ENCODE measurements around the gene SERPINF2.

DNA sequence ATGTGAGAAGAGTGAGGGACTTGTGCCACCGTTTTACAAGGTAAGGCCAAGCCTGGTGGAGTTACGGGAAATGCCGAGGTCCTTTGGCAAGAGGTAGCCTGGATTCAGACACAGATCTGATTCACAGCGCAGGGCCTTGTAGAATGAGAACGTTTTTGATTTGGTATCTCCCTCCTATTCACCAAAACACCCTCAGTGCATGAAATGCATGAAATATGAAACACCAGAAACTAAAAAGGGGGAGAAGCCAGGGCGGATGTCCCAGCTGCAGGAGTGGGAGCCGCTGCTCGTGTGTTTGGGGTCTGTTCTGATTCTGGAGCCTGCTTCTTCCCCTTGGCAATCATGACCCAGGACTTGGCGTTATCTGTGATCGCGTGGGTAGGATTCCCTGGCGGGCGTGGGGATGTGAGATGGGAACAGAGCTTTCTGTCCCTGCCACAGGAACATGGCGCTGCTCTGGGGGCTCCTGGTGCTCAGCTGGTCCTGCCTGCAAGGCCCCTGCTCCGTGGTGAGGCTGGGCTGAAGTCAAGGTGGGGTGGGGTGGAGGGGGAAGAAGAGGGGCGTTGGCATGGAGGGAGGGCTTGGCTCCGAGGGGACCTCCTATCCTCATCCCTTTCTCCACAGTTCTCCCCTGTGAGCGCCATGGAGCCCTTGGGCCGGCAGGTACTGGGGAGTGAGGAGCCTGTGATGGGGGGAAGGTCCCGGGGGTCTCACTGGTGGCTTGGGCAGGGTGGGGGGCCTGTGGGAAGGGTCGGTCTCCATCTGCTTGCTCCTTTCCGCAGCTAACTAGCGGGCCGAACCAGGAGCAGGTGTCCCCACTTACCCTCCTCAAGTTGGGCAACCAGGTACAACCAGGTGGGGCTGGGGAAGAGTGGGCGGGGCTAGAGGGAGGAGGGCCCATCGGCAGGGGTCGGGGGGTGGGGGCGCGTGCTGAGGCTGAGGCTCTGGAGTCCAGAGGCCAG lies 2.2 kb downstream of the SERPINF2 start:
- no peak for TF ChIP-seq RCOR1 (IDR thresholded peaks at IDR 0.05; ENCODE audit: low read length)
- TF ChIP-seq EP300 (IDR thresholded peaks at IDR 0.05; ENCODE audit: borderline replicate concordance in 1 of 2, low read depth in 1 of 2, low read length in 1 of 2) = no peak
- TF ChIP-seq TAF1 (IDR thresholded peaks at IDR 0.05; ENCODE audit: borderline replicate concordance, low read depth, low read length) = no peak
- TF ChIP-seq, protein P1, sequence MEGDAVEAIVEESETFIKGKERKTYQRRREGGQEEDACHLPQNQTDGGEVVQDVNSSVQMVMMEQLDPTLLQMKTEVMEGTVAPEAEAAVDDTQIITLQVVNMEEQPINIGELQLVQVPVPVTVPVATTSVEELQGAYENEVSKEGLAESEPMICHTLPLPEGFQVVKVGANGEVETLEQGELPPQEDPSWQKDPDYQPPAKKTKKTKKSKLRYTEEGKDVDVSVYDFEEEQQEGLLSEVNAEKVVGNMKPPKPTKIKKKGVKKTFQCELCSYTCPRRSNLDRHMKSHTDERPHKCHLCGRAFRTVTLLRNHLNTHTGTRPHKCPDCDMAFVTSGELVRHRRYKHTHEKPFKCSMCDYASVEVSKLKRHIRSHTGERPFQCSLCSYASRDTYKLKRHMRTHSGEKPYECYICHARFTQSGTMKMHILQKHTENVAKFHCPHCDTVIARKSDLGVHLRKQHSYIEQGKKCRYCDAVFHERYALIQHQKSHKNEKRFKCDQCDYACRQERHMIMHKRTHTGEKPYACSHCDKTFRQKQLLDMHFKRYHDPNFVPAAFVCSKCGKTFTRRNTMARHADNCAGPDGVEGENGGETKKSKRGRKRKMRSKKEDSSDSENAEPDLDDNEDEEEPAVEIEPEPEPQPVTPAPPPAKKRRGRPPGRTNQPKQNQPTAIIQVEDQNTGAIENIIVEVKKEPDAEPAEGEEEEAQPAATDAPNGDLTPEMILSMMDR (IDR thresholded peaks at IDR 0.05) = no peak
- TF ChIP-seq POLR2AphosphoS5 (IDR thresholded peaks at IDR 0.05; ENCODE audit: low read depth, low read length) = no peak
- TF ChIP-seq, protein P2, sequence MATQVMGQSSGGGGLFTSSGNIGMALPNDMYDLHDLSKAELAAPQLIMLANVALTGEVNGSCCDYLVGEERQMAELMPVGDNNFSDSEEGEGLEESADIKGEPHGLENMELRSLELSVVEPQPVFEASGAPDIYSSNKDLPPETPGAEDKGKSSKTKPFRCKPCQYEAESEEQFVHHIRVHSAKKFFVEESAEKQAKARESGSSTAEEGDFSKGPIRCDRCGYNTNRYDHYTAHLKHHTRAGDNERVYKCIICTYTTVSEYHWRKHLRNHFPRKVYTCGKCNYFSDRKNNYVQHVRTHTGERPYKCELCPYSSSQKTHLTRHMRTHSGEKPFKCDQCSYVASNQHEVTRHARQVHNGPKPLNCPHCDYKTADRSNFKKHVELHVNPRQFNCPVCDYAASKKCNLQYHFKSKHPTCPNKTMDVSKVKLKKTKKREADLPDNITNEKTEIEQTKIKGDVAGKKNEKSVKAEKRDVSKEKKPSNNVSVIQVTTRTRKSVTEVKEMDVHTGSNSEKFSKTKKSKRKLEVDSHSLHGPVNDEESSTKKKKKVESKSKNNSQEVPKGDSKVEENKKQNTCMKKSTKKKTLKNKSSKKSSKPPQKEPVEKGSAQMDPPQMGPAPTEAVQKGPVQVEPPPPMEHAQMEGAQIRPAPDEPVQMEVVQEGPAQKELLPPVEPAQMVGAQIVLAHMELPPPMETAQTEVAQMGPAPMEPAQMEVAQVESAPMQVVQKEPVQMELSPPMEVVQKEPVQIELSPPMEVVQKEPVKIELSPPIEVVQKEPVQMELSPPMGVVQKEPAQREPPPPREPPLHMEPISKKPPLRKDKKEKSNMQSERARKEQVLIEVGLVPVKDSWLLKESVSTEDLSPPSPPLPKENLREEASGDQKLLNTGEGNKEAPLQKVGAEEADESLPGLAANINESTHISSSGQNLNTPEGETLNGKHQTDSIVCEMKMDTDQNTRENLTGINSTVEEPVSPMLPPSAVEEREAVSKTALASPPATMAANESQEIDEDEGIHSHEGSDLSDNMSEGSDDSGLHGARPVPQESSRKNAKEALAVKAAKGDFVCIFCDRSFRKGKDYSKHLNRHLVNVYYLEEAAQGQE (IDR thresholded peaks at IDR 0.05; ENCODE audit: low read depth, low read length) = no peak
- TF ChIP-seq TEAD4 (IDR thresholded peaks at IDR 0.05; ENCODE audit: borderline replicate concordance, insufficient read depth) = no peak
- TF ChIP-seq FOXM1 (IDR thresholded peaks at IDR 0.05; ENCODE audit: low read depth) = no peak
- TF ChIP-seq, protein P3, sequence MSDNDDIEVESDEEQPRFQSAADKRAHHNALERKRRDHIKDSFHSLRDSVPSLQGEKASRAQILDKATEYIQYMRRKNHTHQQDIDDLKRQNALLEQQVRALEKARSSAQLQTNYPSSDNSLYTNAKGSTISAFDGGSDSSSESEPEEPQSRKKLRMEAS (IDR thresholded peaks at IDR 0.05; ENCODE audit: low read depth) = no peak
- TF ChIP-seq RFX5 (IDR thresholded peaks at IDR 0.05; ENCODE audit: low read length) = no peak
- no peak for TF ChIP-seq FOSL2 (IDR thresholded peaks at IDR 0.05; ENCODE audit: borderline replicate concordance, low read depth)
- TF ChIP-seq, protein P4, sequence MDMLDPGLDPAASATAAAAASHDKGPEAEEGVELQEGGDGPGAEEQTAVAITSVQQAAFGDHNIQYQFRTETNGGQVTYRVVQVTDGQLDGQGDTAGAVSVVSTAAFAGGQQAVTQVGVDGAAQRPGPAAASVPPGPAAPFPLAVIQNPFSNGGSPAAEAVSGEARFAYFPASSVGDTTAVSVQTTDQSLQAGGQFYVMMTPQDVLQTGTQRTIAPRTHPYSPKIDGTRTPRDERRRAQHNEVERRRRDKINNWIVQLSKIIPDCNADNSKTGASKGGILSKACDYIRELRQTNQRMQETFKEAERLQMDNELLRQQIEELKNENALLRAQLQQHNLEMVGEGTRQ (IDR thresholded peaks at IDR 0.05; ENCODE audit: borderline replicate concordance, low read depth, low read length) = no peak
- TF ChIP-seq NRF1 (IDR thresholded peaks at IDR 0.05; ENCODE audit: low read depth, low read length) = no peak
- TF ChIP-seq EZH2phosphoT487 (IDR thresholded peaks at IDR 0.05; ENCODE audit: borderline replicate concordance, low read depth) = no peak
